Stimulated activated CD8-positive, alpha-beta memory T cell treated with anti-CD3 and anti-CD28 coated beads, Interleukin-15, amount 100 ng/mL, for 1 hour (primary cell): ENCODE measurements around the gene PXDN.
"Not testable (repeated sequence)": the region's sequence is repeated elsewhere in the genome, so short reads cannot be mapped to it uniquely, and the experiment has no call there.

Source experiments
- DNase-seq: peaks from one replicate; pipeline ENCODE4 v3.0.0-alpha.2; 2020; ENCODE audit warnings: low read depth

Gene PXDN

GRCh38 chr2:1627628-1628381, 116.5 kb downstream of the PXDN start:
- no peak for DNase-seq

- no peak for DNase-seq
Observed at GRCh38 chr2:1626271-1626681, 118.0 kb downstream of the PXDN start.

- no peak for DNase-seq
Observed at GRCh38 chr2:1625281-1626001, 118.9 kb downstream of the PXDN start.

- DNase-seq: no peak
Observed at GRCh38 chr2:1623906-1624445, 120.3 kb downstream of the PXDN start.

- DNase-seq: no peak
Observed at GRCh38 chr2:1622521-1623200, 121.7 kb downstream of the PXDN start.

GRCh38 chr2:1621976-1622375, 122.3 kb downstream of the PXDN start:
- not testable (repeated sequence) for DNase-seq

GRCh38 chr2:1621501-1621900, 122.8 kb downstream of the PXDN start:
- no peak for DNase-seq

GRCh38 chr2:1621041-1621440, 123.3 kb downstream of the PXDN start:
- DNase-seq: no peak

GRCh38 chr2:1620081-1620480, 124.2 kb downstream of the PXDN start:
- no peak for DNase-seq

GRCh38 chr2:1619556-1619955, 124.8 kb downstream of the PXDN start:
- no peak for DNase-seq

GRCh38 chr2:1618974-1619373, 125.3 kb downstream of the PXDN start:
- no peak for DNase-seq

GRCh38 chr2:1618191-1618961, 125.9 kb downstream of the PXDN start:
- no peak for DNase-seq

- DNase-seq: no peak
Observed at GRCh38 chr2:1617425-1618021, 126.8 kb downstream of the PXDN start.

GRCh38 chr2:1614564-1614963, 129.8 kb downstream of the PXDN start:
- no peak for DNase-seq

- no peak for DNase-seq
Observed at GRCh38 chr2:1613731-1614354, 130.5 kb downstream of the PXDN start.

GRCh38 chr2:1613078-1613445, 131.3 kb downstream of the PXDN start:
- DNase-seq: no peak

GRCh38 chr2:1612391-1613077, 131.8 kb downstream of the PXDN start:
- no peak for DNase-seq

- no peak for DNase-seq
Observed at GRCh38 chr2:1611886-1612285, 132.4 kb downstream of the PXDN start.

- DNase-seq: no peak
Observed at GRCh38 chr2:1610096-1610485, 134.2 kb downstream of the PXDN start.

- no peak for DNase-seq
Observed at GRCh38 chr2:1609485-1610095, 134.7 kb downstream of the PXDN start.
